ENCODE data around the gene SEMA5A. TPM values are rescaled to one million over a fixed set of nuclear protein-coding genes. Genes with fewer than 3 reads are reported as not detected.

Gene SEMA5A
- polyA plus RNA-seq, 1 experiment = 98.4 TPM

GRCh38 chr5:9091896-9092662, 453.8 kb downstream of the SEMA5A start:
- POLR2A ChIA-PET = no interaction called here
- peaks cover 2% of the 10 kb centered on the region for H3K36me3 ChIP-seq (ENCODE audit: control insufficient read depth, insufficient read depth, low read length)
- no peak for DNase-seq (ENCODE audit: low read depth)
- no peaks in the 10 kb centered on the region for H3K27me3 ChIP-seq (ENCODE audit: control insufficient read depth, insufficient read depth, low read length)
- TF ChIP-seq, protein P1, sequence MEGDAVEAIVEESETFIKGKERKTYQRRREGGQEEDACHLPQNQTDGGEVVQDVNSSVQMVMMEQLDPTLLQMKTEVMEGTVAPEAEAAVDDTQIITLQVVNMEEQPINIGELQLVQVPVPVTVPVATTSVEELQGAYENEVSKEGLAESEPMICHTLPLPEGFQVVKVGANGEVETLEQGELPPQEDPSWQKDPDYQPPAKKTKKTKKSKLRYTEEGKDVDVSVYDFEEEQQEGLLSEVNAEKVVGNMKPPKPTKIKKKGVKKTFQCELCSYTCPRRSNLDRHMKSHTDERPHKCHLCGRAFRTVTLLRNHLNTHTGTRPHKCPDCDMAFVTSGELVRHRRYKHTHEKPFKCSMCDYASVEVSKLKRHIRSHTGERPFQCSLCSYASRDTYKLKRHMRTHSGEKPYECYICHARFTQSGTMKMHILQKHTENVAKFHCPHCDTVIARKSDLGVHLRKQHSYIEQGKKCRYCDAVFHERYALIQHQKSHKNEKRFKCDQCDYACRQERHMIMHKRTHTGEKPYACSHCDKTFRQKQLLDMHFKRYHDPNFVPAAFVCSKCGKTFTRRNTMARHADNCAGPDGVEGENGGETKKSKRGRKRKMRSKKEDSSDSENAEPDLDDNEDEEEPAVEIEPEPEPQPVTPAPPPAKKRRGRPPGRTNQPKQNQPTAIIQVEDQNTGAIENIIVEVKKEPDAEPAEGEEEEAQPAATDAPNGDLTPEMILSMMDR (IDR thresholded peaks at IDR 0.05; ENCODE audit: insufficient read depth, low read depth, low read length) = no peak
- H3K4me3 ChIP-seq (ENCODE audit: low read depth, low read length) = no peak overlapping the region
- CTCF ChIA-PET = interaction anchor here (0.8 to 1.4 kb wide), 2 partner anchors 13 to 14 kb away, joined by 3 read pairs; no protein-coding TSS in a partner anchor

DNA sequence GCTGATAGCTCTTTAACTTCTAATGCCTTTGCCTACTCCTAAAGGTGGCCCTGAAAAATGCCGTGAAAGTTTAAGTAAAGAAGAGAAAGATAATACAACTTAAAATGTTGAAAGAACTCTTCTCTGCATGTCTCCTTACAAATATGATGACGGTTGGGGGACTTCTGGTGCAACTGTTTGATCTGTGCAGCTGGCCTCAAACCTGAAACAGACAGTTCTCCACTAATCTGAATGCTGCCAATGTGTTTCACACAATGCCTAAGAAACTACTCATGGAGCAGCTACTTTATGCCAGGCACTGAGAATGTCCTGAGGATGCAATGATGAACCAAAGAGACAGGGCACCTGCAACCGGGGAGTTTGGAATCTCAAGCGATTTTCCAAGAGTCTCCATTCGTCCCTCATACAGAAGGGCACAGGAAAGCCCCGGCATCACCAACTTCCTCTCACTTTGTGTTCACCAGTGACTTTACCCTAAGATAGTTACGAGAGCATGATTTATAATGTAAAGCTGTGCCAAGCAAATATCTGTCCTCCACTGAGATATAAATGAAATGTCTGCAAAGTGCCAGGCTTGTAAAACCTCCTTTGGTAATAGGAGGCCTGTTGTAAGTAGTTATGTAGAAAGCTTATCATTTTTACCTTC, 455.4 kb downstream of the SEMA5A start:
- TF ChIP-seq, protein P1 (IDR thresholded peaks at IDR 0.05; ENCODE audit: insufficient read depth, low read depth, low read length) = no peak
- POLR2A ChIA-PET = no interaction called here
- CTCF ChIA-PET = interaction anchor here (1.4 kb wide), 1 partner anchor 13 kb away, joined by 3 read pairs; no protein-coding TSS in a partner anchor

GRCh38 chr5:9089893-9090292, 456.0 kb downstream of the SEMA5A start:
- no peak for DNase-seq (ENCODE audit: low read depth)
- TF ChIP-seq, protein P1 (IDR thresholded peaks at IDR 0.05; ENCODE audit: insufficient read depth, low read depth, low read length) = no peak
- no peaks in the 10 kb centered on the region for H3K27me3 ChIP-seq (ENCODE audit: control insufficient read depth, insufficient read depth, low read length)
- ChIA-PET POLR2A (no interaction called here), CTCF (no interaction called here)
- peaks cover 2% of the 10 kb centered on the region for H3K36me3 ChIP-seq (ENCODE audit: control insufficient read depth, insufficient read depth, low read length)
- no peak overlapping the region for H3K4me3 ChIP-seq (ENCODE audit: low read depth, low read length)

More for the DNA sequence above, 455.4 kb downstream of the SEMA5A start:
- DNase-seq (ENCODE audit: low read depth) = no peak
- H3K27me3 ChIP-seq (ENCODE audit: control insufficient read depth, insufficient read depth, low read length) = no peaks in the 10 kb centered on the region
- H3K4me3 ChIP-seq (ENCODE audit: low read depth, low read length) = no peak overlapping the region
- peaks cover 2% of the 10 kb centered on the region for H3K36me3 ChIP-seq (ENCODE audit: control insufficient read depth, insufficient read depth, low read length)

- CTCF ChIA-PET = no interaction called here
- TF ChIP-seq, protein P1 (IDR thresholded peaks at IDR 0.05; ENCODE audit: insufficient read depth, low read depth, low read length) = no peak
- Histone ChIP-seq H3K27me3 (ENCODE audit: control insufficient read depth, insufficient read depth, low read length) (no peaks in the 10 kb centered on the region), H3K4me3 (ENCODE audit: low read depth, low read length) (no peak overlapping the region), H3K36me3 (ENCODE audit: control insufficient read depth, insufficient read depth, low read length) (no peaks in the 10 kb centered on the region; the same call in 1 of the 2 replicates)
- POLR2A ChIA-PET = no interaction called here
- no peak for DNase-seq (ENCODE audit: low read depth)
These were observed 462.9 kb downstream of the SEMA5A start for GRCh38 chr5:9082996-9083395.

DNA sequence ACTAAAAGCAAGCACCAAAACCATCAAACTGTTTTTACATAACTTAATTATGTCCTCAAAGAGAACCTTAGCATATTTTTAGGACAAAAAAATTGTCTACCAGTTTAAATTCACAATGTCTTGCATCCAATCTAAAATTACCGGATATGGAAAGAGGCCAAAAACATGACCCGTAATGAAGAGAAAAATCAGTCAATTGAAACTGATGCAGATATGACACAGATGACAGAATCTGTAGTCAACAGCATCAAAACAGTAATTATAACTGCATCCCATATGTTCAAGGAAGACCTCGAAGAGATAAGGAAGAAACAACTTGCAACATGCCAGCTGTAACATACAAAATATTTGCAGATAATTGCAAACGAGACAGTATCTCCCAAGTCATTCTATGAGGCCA, 473.2 kb downstream of the SEMA5A start:
- TF ChIP-seq, protein P1 (IDR thresholded peaks at IDR 0.05; ENCODE audit: insufficient read depth, low read depth, low read length) = no peak
- no peak for DNase-seq (ENCODE audit: low read depth)
- H3K27me3 ChIP-seq (ENCODE audit: control insufficient read depth, insufficient read depth, low read length) = no peaks in the 10 kb centered on the region
- H3K4me3 ChIP-seq (ENCODE audit: low read depth, low read length) = no peak overlapping the region
- ChIA-PET CTCF (no interaction called here), POLR2A (no interaction called here)
- no peaks in the 10 kb centered on the region for H3K36me3 ChIP-seq (ENCODE audit: control insufficient read depth, insufficient read depth, low read length)

All from BJ (cell line).